Stimulated activated CD4-positive, alpha-beta T cell treated with anti-CD3 and anti-CD28 coated beads, TNF-alpha, amount 100 ng/mL, for 4 hours (primary cell): Measurements from ENCODE around the gene IL1RL1.

Source experiments
- DNase-seq, 3 experiments: peaks; one replicate each; pipeline ENCODE4 v3.0.0-alpha.2; 2020; ENCODE audit warnings: low read depth in 3 of 3

IL1RL1 gene

GRCh38 chr2:102335871-102336366, 24.6 kb downstream of the IL1RL1 start:
- no peak for DNase-seq

GRCh38 chr2:102336502-102336945, 25.2 kb downstream of the IL1RL1 start:
- DNase-seq: no peak

GRCh38 chr2:102337012-102337411, 25.6 kb downstream of the IL1RL1 start:
- no peak for DNase-seq

DNA sequence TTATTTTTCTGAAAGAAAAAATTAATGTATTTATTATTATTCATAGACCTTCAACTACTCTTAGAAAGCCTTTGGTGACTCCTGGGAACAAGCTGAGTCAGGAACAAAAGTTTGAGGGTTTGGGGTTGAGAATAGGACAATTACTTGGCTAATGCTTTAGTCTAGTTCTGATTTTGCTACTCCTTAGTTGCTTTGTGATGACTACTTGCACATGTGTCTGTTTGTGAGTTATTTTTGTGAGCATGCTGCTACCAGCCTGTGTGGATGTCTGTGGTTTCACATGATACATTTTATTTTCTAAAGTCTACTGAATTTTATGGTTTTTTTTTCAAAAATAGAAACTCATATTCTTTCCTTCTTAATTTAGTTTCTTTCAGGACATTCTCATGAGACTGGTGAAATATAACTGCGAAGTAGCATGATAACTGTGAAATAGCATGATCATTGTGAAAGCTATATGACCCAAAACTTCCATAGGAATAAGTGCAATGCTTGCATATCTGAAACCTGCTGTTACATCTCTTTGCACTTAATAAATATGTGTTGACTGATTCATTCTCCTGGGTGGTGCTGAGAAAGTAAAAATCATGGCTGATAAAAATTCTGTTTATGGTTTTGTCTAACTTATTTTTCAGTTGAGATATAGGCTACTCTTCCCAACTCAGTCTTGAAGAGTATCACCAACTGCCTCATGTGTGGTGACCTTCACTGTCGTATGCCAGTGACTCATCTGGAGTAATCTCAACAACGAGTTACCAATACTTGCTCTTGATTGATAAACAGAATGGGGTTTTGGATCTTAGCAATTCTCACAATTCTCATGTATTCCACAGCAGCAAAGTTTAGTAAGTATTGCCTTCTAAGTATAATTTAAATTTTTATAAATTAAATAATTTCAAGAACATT, 26.4 kb downstream of the IL1RL1 start:
- no peak for DNase-seq

GRCh38 chr2:102340778-102341177, 29.4 kb downstream of the IL1RL1 start:
- DNase-seq: no peak

- no peak for DNase-seq
Measured at GRCh38 chr2:102342888-102343287, 31.5 kb downstream of the IL1RL1 start.

DNA sequence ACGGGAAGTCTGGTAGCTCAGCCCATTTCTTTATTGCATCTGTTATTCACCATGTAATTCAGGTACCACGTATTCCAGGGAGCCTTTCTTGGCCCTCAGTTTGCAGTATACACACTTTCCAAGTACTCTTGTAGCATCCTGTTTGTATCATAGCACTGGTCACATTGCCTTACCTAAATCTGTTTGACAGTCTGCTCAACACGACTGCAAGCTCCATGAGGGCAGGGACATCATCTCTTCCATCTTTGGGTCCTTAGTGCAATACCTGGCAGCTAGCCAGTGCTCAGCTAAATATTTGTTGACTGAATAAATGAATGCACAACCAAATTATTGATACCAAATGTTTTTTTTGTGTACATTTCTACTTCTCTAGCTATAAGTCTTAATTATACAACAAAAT, 33.0 kb downstream of the IL1RL1 start:
- DNase-seq: no peak

DNA sequence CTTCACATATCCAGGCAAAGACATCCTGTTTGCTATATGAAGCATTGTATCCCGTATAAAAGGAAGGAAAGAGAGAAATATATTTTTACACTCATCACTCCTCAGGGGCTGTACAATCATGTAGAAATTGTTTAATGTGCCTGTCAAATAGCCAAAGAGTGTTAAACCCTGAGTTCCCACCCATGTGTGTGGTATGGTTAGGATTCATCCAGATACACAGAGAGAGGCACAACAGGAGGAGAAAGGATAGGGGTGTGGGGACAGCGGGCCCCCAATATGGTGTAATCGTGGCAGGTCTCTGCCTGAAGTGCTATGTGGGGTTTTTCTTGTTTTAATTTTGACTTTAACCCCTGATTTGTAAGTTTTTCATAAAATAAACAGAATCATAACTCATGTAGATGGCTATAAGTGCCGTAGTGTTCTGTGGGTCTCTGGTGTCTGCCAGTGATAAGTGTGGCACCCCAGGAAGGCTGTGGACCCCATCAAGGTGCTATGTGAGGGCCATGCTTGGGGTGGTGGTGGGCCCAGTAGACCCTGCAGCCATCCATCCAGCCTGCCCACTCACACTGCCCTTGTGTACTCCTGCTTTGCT, 34.1 kb downstream of the IL1RL1 start:
- no peak for DNase-seq

GRCh38 chr2:102346381-102347130, 35.2 kb downstream of the IL1RL1 start:
- no peak for DNase-seq

GRCh38 chr2:102350137-102350793, 38.9 kb downstream of the IL1RL1 start:
- no peak for DNase-seq

DNA sequence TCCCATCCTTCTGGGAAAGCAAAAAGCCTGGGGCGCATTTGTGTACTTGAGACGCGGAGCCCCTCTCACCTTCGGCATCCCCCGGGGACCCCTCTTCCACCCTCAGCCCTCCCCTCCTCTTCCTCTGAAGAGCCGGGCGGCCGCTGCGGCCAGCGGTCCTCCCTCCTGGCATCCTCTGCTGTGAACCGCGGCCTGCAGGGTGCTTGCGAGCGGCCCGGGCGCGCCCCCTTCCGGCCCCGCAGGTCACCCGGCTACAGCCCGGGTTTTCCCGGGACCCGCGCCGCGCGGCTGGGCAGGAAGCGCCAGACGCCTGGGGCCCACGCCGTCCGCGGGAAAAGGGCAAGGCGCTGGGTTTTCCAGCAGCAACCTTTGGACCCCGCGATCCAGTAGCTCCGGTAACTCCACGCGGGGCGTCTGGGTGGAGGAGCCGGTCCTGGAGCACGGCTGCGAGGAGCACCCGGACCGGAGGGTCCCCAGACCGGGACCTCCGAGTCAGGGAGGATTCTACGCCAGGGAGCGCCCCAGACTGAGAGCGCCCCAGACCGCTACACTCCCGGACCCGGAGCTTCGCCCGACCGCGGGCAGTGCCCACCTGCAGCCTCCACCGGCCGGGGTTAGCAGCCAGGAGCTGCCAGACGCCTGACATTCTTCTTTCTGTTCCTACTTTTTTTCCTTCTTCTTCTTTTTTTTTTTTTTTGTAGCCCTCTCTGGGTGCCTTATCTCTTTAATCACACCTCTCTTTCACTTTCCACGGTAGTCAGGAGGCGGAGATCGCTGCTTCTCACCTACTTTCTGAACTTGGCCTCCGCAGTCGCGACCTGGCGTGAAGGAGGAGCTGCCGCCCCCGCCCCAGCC, 44.4 kb downstream of the IL1RL1 start, which contains the start of gene IL18R1:
Gene IL18R1, plus strand, starts transcription at position 271 of the 855 bp plus-strand sequence. CDS start 6,865 bp downstream, outside the sequence.
- peak; percentile 48 to 63 (median 59) for DNase-seq

- no peak for DNase-seq
Measured at GRCh38 chr2:102356381-102356712, 45.0 kb downstream of the IL1RL1 start.

- no peak for DNase-seq
Measured at GRCh38 chr2:102356741-102357140, 45.4 kb downstream of the IL1RL1 start.

- no peak for DNase-seq
Measured at GRCh38 chr2:102357937-102358336, 46.6 kb downstream of the IL1RL1 start.

DNA sequence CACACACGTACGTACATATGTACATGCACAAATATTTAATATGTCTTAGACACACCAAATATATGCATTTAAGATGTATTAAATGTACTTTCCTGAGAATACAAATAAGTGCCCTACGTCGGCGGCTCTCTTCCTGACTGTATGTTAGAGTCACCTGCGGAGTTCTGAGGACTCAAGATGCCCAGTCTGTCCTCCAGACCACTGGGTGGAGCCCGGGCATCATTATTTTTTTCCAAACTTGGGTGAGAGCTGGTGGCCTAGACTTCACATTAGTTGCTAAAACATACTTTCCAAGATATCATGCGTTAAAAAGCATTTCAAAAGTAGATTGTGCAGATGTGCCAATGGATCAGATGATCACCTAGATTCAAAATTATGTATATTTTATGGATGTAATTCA, 47.1 kb downstream of the IL1RL1 start:
- no peak for DNase-seq

DNA sequence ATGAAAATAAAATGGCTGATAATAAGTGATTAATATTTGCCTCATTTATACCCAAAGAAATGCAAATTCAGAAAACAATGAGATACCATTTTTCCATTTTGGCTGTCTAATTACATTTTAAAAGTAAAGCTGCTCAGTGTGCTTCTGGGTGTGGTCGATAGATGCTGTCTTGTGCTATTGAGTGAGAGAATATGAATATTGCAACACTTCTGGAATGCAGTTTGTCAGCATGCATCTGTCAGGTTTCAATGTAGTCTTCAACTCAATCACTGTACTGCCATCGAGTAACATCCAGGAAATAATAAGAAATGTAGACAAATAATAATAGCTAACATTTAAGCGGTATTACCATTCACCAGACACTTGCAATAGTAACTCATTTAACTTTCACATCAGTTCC, 48.2 kb downstream of the IL1RL1 start:
- no peak for DNase-seq

GRCh38 chr2:102361632-102362241, 50.4 kb downstream of the IL1RL1 start:
- no peak for DNase-seq

GRCh38 chr2:102365763-102366162, 54.4 kb downstream of the IL1RL1 start:
- DNase-seq: no peak

DNA sequence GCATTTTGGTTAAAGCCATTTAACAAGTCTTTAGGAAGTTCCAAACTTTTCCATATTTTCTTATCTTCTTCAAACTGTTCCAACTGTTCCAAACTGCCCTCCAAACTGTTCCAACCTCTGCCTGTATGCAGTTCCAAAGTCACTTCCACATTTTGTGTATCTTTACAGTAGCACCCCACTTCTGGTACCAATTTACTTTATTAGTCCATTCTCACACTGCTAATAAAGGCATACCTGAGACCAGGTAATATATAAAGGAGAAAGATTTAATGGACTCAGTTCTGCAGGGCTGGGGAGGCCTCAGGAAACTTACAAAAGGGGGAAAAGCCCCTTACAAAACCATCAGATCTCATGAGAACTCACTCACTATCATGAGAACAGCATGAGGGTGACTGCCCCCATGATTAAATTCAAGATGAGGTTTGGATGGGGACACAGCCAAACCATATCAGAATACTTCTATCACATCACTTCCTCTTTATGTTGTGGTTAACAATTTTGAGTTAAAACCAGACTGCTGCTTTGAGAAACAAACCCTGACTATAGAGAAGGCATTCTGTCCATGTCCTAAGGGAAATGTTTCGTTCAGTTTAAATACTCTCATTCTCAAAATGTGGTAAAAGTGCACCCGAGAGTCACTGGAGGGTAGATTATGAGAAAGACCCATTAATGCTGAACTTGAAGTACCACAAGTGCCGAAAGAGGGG, 55.2 kb downstream of the IL1RL1 start:
- no peak for DNase-seq
